ENCODE measurements around the gene NUMBL. TPM values are rescaled to one million over a fixed set of nuclear protein-coding genes. Genes with fewer than 3 reads are reported as not detected.

The NUMBL gene
- total RNA-seq, 1 donor from 2014 or later, result 20.6 TPM

Other genes starting within 250 kb of the NUMBL start
- 6.4 and 10.0 TPM in 2 replicates for gene SERTAD3, start 246.3 kb downstream of the NUMBL start, total RNA-seq
- 6.1 and 8.2 TPM in 2 replicates for gene BLVRB, start 224.9 kb downstream of the NUMBL start, total RNA-seq
- gene SPTBN4, start 223.7 kb downstream of the NUMBL start, total RNA-seq, result 0.21 and 0.69 TPM in 2 replicates
- gene SHKBP1, start 113.8 kb downstream of the NUMBL start, total RNA-seq, result 102 and 113 TPM in 2 replicates
- gene LTBP4, start 89.3 kb downstream of the NUMBL start, total RNA-seq, result 107 and 116 TPM in 2 replicates
- 38.4 and 41.6 TPM in 2 replicates for gene COQ8B, start 26.2 kb upstream of the NUMBL start, total RNA-seq
- gene ITPKC, start 26.5 kb upstream of the NUMBL start, total RNA-seq, result 8.7 and 9.9 TPM in 2 replicates
- gene ACTMAP, start 59.8 kb upstream of the NUMBL start, total RNA-seq, result 9.5 and 10.0 TPM in 2 replicates
- gene SNRPA, start 60.6 kb upstream of the NUMBL start, total RNA-seq, result 243 and 245 TPM in 2 replicates
- gene MIA, start 84.9 kb upstream of the NUMBL start, total RNA-seq, result 0.91 TPM in 1 of 2 replicates, not detected in the other
- gene RAB4B, start 87.6 kb upstream of the NUMBL start, total RNA-seq, result 40.6 and 45.5 TPM in 2 replicates
- gene EGLN2, start 108.5 kb upstream of the NUMBL start, total RNA-seq, result 100 and 104 TPM in 2 replicates
- not detected in 2 replicates for gene CYP2A6, start 159.8 kb upstream of the NUMBL start, total RNA-seq
- not detected in 2 replicates for gene CYP2A7, start 191.6 kb upstream of the NUMBL start, total RNA-seq

All from activated T-helper 1 cell treated with anti-CD3 and anti-CD28 coated beads, Interleukin-12 subunit alpha, Interleukin-12 subunit beta, Interleukin-2, Interleukin-4 antibody, amounts not matched to agents 30 ng/mL and 10 ng/mL and 1 ng/mL, durations not matched to agents 14 hours and 24 hours and 36 hours (primary cell).